Esophagus muscularis mucosa (tissue), 4 donors: ENCODE measurements around the gene NLRP3.

ENCODE experiments used
- CTCF ChIP-seq, 3 experiments: fragments of 200-600 bp in 2 of 3; fragments of 450-650 bp in 1 of 3; sonication (generic) in 2 of 3; IDR thresholded peaks; one replicate each; pipeline ENCODE4 v1.5.1; 2017 to 2019; ENCODE audit warnings: antibody characterized with exemption in 3 of 3, mild to moderate bottlenecking in 2 of 3, moderate library complexity in 1 of 3
- EP300 ChIP-seq: sonication (generic); formaldehyde crosslinking; IDR thresholded peaks from one replicate; pipeline ENCODE4 v1.6.1; 2017; ENCODE audit warnings: antibody characterized with exemption
- POLR2A ChIP-seq: fragments of 450-650 bp; IDR thresholded peaks from one replicate; pipeline ENCODE4 v1.6.1; 2017; ENCODE audit warnings: antibody characterized with exemption, moderate library complexity, mild to moderate bottlenecking, low read depth
- POLR2AphosphoS5 ChIP-seq, 2 donors: sonication (generic); formaldehyde crosslinking; IDR thresholded peaks; one replicate each; pipeline ENCODE4 v1.6.1; 2017; ENCODE audit warnings: antibody characterized with exemption in 2 of 2

DNA sequence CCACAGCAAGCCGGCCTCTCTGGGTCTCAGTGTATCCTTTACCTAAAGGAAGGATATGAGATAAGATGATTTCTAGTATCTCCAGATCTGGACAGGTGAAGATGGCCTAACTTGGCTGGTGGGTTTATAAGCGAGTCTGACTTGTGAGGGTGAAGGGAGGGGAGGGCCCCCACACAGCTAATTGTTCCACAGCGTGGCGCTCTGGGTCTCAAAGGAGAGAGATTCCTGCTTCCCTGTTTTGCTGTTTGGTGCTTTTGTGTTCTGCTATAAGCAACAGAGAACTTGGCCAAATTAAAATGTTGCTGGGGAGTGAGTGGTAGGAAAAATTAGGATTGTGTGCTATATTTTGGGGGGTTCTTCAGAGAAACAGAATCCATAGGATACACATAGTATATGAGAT lies 28.9 kb upstream of the NLRP3 start:
- TF ChIP-seq CTCF (IDR thresholded peaks at IDR 0.05) (no peak), POLR2A (no peak), EP300 (no peak), POLR2AphosphoS5 (IDR thresholded peaks at IDR 0.05) (no peak)
